Stimulated activated naive CD8-positive, alpha-beta T cell treated with anti-CD3 and anti-CD28 coated beads, Interleukin-15, amount 100 ng/mL, for 72 hours (primary cell): ENCODE data around the gene GSK3A.
"Not testable (repeated sequence)": the region's sequence is repeated elsewhere in the genome, so short reads cannot be mapped to it uniquely, and the experiment has no call there.

ENCODE experiments used
- ATAC-seq: fragments of 150-1000 bp; cut with Tn5 transposase; 2 replicates; pipeline ENCODE4 v1.10.0; 2021; ENCODE audit warnings: mild to moderate bottlenecking, moderate library complexity
- DNase-seq, 2 donors: peaks; one replicate each; pipeline ENCODE4 v3.0.0; 2021 to 2022
- H3K27ac Mint-ChIP-seq, 2 donors: one replicate each; pipeline ENCODE4 v1.8.0; 2022; ENCODE audit warnings: mild to moderate bottlenecking in 2 of 2, mixed read lengths in 2 of 2, moderate library complexity in 2 of 2
- H3K27me3 Mint-ChIP-seq: one replicate; pipeline ENCODE4 v1.8.0; 2022; ENCODE audit warnings: mixed read lengths
- H3K4me1 Mint-ChIP-seq: one replicate; pipeline ENCODE4 v1.8.0; 2022; ENCODE audit warnings: mild to moderate bottlenecking, mixed read lengths
- H3K4me3 Mint-ChIP-seq, 2 donors: one replicate each; pipeline ENCODE4 v1.8.0; 2022; ENCODE audit warnings: mild to moderate bottlenecking in 2 of 2, mixed read lengths in 2 of 2, moderate library complexity in 1 of 2
- H3K9me3 Mint-ChIP-seq, 2 donors: one replicate each; pipeline ENCODE4 v1.8.0; 2022; ENCODE audit warnings: mixed read lengths in 2 of 2

GSK3A gene

DNA sequence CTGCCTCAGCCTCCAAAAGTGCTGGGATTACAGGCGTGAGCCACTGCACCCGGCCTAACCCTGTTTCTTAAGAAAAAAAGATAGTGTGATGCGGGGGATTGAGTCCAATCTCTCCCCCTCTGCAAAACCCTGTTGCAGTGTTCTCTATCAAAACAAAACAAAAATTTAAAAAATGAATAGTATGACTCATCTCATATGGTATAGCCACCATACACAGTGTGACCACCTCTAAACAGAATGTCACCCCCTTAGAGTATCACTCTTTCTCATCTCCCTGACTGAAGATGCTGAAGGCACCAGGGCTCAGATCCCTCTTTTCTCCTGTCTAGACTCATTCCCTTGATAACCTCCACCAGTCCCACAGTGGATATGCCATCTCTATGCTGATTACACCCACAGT, 19.4 kb upstream of the GSK3A start:
- H3K9me3 Mint-ChIP-seq: no peaks in the 10 kb centered on the region
- no peaks in the 10 kb centered on the region for H3K27me3 Mint-ChIP-seq
- ATAC-seq (peak; percentile 66), DNase-seq (no peak)
- no peak overlapping the region for H3K4me3 Mint-ChIP-seq
- H3K27ac Mint-ChIP-seq: no peak overlapping the region
- peaks cover 15% of the 10 kb centered on the region for H3K4me1 Mint-ChIP-seq

DNA sequence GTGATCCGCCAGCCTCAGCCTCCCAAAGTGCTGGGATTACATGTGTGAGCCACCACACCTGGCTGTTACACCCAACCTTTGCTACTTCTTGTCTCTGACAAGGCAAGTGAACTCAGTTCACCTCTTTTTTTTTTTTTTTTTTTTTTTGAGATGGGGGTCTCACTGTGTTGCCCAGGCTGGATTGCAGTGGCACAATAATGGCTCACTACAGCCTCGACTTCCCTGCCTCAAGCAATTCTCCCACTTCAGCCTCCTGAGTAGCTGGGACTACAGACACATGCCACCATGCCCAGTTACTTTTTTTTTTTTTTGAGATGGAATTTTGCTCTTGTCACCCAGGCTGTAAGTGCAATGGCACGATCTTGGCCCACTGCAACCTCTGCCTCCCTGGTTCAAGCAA, 15.4 kb upstream of the GSK3A start:
- peaks cover 24% of the 10 kb centered on the region for H3K4me1 Mint-ChIP-seq
- not testable (repeated sequence) for H3K9me3 Mint-ChIP-seq, ATAC-seq, H3K27me3 Mint-ChIP-seq, H3K4me3 Mint-ChIP-seq, H3K27ac Mint-ChIP-seq, DNase-seq

DNA sequence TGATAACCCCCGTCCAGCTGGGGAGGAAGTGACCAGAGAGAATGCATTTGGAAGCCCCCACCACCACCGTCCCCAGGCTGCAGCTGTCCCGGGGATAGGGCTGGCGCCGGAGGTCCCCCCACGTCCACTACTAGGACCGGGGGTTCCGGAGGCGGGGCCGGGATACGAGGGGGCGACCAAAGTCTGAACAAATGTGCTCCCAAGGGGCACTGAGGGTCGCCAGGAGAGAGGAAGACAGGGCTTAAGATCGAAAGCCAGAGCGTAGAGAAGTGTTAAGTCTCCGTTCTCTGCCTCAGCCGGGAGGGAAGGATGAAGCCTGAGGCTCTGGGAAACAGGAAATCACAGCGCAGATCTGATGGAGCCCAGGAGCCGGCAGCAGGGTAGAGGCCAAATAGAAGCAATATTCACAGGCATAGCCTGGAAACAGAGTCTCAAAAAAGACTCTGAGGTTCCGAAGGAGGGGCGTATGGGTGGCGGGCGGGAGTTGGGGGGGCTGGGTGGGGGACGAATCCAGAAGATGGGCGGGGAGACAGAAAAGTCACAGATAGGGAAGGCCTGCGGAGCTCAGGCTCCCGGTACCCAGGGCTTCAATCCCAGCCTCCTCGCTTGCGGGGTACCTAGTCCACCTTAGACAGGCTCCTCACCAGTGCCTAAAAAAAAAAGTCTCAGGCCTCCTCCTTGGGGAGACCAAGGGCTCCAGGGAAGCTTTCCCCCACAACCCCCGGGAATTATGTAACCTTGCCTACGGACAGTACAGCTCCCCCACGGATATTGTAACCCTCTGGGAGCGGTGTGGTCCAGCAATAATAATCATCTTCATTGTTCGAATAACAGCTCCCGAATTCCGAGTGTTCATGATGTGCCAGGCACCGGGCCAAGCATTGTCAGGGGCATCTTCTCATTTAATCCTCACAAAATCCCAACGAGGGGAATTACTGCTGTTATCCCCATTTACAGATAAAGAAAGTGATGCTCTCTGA, 13.7 kb upstream of the GSK3A start:
- ATAC-seq (no peak), DNase-seq (no peak)
- Mint-ChIP-seq H3K4me1 (peaks cover 27% of the 10 kb centered on the region), H3K27ac (peak overlapping the region in 1 of 2 donors; percentile 28), H3K9me3 (no peaks in the 10 kb centered on the region), H3K27me3 (no peaks in the 10 kb centered on the region), H3K4me3 (peak overlapping the region; percentile 81 to 86)

DNA sequence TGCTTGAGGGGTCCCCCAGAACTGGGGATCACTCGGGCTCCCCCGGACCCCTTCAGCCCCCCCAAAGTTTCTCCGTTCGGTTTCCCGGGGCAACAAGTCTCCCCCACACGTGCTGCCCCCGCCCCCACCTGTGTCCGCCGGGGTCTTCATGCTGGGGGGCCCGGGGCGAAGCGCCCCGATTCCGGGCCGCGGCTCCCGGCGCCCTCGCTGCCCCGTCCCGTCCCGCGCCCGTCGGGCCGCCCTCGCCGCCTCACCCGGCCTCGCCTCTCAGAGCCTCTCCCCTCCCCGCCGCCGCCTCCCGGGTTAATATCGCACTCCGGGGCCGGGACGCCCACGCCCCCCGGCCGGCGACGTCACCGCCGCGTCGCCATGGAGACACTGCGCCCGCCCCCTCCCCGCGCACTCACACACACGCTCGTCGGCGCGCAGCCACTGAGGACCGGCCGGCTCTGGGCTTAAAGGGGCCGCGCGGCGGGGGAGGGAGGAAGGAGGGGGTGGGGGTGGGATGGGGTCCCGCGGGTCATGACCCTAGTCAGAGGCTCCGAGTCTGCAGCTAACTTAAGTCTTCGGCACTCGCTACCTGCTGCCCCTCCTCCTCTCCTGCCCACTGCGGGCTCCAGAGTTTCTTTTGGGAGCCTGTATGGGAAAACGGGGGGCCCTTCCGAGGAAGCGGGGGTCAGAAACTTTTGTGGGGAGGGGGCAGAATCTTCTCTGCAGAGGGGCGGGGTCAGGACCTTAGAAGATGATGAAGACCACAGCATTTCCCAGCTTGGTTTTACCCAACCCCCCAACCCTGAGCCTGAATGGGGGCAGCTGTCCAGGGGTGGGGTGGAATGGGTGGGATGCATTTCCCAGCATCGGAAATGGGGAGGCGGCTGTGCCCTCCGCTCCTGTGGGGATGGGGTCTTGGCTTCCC, 12.7 kb upstream of the GSK3A start, which contains the start of gene ERF:
Gene ERF (minus strand): TSS at position 279 of the 916 bp plus-strand sequence. CDS start 129 bp downstream, at position 150.
- Mint-ChIP-seq H3K4me1 (peaks cover 37% of the 10 kb centered on the region), H3K4me3 (peak within 1 kb of the TSS; percentile 81 to 86), H3K27me3 (no peaks in the 10 kb centered on the region), H3K9me3 (no peaks in the 10 kb centered on the region), H3K27ac (peak within 1 kb of the TSS; percentile 85 to 96)
- DNase-seq (peak; percentile 93 to 96), ATAC-seq (peak; percentile 84)

DNA sequence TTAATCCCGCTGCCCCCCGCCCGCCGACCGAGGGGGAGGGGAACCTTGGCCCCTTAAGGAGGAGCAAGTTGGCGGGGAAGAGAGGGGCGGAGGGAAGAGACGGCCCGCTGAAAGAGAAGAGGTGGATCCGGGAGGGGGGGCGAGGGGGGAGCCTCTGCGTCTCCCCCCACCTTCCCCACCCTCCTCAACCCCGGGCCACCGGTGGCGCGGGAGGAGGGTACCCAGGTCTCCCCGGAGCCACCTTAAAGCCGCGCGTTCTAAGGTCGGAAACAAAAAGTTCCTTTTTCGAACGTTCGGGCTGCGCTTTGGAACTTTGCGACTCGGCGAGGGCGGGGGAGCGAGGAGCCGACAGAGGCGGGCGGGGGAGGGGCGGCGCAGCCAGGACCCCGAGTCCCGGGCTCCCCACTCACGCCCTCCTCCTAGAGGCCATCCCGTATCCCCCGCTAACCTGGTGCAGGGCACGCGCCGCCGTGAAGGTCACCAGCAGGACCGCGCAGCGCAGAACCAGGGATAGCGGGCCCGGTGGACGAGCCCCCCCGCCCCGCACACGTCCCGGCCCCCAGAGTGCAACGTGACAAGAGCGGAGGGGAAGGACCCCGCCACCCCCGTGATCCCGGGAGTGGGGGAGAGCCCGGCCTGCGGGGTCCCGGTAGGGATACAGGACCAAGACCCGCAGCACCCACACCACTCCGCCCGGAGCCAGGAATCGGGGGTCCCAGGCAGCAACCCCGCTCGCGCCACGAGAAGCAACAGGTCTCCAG, 11.9 kb upstream of the GSK3A start:
- H3K4me1 Mint-ChIP-seq: peaks cover 45% of the 10 kb centered on the region
- peak overlapping the region; percentile 85 to 96 for H3K27ac Mint-ChIP-seq
- H3K27me3 Mint-ChIP-seq: no peaks in the 10 kb centered on the region
- ATAC-seq (peak; percentile 41), DNase-seq (peak; percentile 69 to 73)
- peak overlapping the region; percentile 81 to 86 for H3K4me3 Mint-ChIP-seq
- no peaks in the 10 kb centered on the region for H3K9me3 Mint-ChIP-seq

DNA sequence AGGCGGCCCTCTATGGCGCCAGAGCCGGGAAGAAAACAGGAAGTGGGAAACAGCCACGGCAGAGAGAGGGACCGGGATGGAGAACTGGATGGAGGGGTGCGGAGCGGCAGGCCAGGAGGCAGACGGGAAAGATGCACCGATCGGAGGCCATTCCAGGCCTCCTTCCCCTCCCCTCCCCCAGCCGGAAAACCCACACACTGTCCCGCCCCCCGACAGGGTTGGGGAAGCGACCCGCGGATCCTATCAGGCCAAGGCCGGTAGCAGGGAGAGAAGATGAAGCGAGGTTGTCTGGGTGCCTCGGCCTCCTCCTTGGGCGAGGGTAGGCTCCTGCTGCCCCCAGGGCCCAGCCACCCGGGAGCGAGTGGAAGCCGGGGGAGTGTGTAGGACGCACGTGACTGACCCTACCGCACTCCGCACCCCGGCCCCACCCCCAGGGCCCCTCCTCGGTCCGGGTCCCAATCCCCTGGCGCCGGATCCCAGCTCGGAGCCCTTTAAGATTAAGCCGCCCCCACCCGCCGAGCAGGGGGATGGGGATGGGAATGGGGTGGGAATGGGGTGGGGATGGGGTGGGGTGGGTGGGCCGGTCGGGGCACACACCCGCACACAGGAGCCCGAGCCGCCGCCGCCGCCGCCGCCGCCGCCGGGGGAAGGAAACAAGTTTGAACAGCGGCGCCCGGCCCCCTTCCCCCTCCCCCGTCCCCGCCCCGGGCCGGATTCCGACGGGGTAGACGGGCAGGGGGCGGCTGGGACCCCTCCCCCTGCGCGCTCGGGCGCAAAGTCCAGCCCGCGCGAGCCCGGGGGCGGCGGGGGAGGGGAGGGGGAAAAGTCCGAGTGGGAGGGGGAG, 11.1 kb upstream of the GSK3A start:
- H3K27ac Mint-ChIP-seq: peak overlapping the region; percentile 99
- peak overlapping the region; percentile 93 to 98 for H3K4me3 Mint-ChIP-seq
- no peaks in the 10 kb centered on the region for H3K27me3 Mint-ChIP-seq
- ATAC-seq (peak; percentile 40), DNase-seq (peak; percentile 53 to 56)
- H3K4me1 Mint-ChIP-seq: peaks cover 53% of the 10 kb centered on the region
- no peaks in the 10 kb centered on the region for H3K9me3 Mint-ChIP-seq

DNA sequence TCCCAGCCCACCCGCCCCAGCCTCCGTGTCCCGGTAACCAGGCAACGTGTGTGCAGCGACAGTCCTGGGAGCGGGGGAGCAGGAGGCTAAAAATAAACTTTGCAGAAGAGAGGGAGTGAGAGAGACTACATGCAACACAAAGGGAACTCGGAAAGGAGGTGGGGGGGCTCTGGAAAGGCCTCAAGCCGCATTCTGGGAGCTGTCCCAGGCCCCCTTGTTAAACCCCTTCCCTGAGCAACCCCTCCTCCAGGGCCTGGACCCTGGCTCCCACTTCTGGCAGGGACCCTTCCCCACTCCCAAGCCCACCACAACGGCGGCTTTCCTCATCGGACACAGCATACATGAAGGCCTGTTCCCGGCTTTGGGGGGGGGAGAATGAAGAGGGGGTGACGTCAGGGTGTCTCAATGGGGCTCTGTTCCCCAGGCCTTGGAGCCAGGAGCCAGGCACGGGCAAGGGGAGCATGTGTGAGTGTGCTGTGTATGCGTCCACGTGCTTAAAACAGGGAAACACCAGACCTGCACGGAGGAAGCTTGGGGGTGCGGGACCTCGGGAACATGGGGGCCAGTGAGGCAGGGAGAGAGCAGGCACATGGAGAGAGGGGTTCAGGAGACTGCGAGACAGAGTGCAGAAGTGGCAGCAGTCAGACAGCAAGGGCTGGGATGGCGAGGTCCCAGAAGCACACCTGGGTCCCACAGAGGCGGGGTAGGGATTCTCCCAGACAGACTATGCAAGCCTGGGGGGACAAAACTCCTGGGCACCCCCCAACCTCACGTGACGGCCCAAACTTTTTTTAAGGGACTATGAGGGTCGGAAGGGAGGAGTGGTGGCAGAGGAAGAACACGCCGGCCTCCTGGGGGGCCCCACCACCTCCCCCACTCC, 10.2 kb upstream of the GSK3A start:
- Mint-ChIP-seq H3K27me3 (no peaks in the 10 kb centered on the region), H3K27ac (peak overlapping the region; percentile 99), H3K4me1 (peaks cover 54% of the 10 kb centered on the region), H3K9me3 (no peaks in the 10 kb centered on the region), H3K4me3 (peak overlapping the region; percentile 93 to 98)
- no peak for ATAC-seq
- no peak for DNase-seq

DNA sequence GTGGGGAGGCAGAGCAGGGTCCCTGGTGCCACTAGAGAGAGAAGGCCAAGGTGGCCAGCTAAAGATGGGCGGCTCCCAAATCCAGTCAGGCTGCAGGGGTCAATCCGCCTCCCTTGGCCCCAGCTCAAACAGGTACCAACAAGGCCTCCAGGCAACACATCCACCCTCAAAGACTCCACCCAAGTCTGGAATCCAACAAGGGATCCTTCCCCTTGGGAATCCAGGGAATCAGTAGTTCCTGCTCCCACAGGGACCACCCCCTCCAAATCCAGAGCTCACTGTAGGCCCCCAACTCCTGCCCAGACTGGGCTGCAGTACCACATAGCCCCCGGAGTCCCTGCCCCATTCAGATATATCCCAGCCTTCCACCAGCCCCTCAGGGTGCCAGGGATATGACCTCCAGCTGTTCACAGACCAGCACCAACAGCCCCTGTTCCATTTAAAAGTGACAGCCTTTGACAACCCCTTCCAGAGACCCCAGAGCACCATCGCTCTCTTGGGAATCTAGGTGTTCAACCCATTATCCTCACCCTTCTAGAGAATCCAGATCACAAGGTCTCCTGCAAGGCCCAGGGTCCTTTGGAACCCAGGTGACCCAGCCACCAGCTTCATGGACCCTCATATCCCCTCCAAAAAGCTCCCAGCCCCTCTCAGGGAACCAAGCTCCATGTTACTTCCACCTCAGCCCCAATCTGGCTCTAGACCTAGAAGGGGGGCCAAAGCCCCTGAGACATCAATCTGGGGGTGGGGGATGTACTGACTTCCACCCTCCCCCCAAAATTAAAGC, 9.4 kb upstream of the GSK3A start:
- H3K4me1 Mint-ChIP-seq: peaks cover 60% of the 10 kb centered on the region
- DNase-seq: no peak
- no peaks in the 10 kb centered on the region for H3K9me3 Mint-ChIP-seq
- no peak for ATAC-seq
- H3K4me3 Mint-ChIP-seq: peak overlapping the region; percentile 93 to 98
- no peaks in the 10 kb centered on the region for H3K27me3 Mint-ChIP-seq
- peak overlapping the region; percentile 36 to 99 for H3K27ac Mint-ChIP-seq

DNA sequence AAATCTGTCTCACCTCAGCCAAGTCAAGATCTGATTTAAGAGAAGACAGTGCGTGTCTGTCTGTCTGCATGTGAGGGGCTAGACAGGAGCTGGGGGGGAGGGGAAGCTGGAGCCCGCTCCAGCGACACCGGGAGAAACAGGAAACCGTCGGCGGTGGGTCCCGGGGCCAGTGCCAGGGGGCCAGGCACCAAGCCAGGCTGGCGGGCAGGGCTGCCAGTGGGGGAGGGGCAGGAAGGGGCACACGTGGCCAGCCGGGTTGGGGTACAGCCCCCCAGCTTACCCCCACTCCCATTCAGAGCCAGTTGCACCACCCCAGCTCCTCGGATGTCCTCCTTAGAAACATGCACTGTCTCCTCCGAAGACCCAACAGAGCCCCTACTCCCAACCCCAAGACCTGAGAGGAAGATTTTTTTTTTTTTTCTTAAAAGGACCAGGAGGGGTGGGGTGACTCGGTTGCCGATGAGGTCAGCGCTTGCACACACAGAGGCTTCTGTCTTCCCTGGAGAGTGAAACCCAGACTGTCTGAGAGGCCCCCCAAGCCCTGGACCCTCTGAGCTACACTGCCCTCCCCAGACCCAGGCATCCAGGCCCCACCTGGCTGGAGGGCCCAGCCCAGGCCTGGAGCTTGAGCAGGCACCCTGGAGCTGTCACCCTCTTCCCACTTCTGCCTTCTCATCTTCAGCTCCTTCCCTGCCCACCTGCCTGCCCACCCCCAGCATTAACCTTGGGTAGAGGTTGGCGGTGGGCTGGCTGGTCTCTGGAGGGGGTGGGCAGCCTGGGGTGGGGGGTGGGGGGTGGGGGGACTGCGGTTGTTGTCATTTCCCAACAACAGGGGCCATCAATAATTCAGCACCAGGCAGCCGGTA, 8.5 kb upstream of the GSK3A start:
- peak in 1 of 2 donors; percentile 34 for DNase-seq
- H3K4me3 Mint-ChIP-seq: peak overlapping the region; percentile 72 to 93
- no peaks in the 10 kb centered on the region for H3K27me3 Mint-ChIP-seq
- peak; percentile 5 for ATAC-seq
- peaks cover 65% of the 10 kb centered on the region for H3K4me1 Mint-ChIP-seq
- H3K27ac Mint-ChIP-seq: peak overlapping the region; percentile 85 to 88
- no peaks in the 10 kb centered on the region for H3K9me3 Mint-ChIP-seq

DNA sequence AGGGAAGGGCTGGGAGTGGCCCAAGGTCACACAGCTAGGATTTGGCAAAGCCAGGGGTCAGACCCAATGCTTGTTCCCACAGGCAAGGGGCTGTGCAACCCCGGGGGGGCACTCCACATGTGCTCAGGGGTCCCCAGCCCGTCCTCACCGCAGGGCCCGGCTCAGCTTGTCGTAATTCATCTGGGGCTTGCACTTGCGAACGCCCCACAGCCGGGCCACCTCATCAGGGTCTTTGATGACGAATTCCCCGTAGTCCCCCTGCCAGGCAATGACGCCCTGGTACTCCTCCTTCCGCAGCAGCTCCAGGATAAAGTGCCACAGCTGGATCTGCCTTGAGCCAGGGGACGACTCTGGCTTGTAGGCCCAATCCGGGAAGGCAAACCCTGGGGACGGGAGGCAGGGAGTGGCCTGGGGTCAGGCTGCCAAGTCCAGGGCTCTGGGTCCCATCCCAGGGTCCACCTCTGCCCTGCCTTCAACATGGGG, 7.8 kb upstream of the GSK3A start:
- peak overlapping the region; percentile 69 to 72 for H3K4me3 Mint-ChIP-seq
- no peaks in the 10 kb centered on the region for H3K27me3 Mint-ChIP-seq
- H3K4me1 Mint-ChIP-seq: peaks cover 67% of the 10 kb centered on the region
- ATAC-seq: no peak
- DNase-seq: no peak
- no peaks in the 10 kb centered on the region for H3K9me3 Mint-ChIP-seq
- peak overlapping the region in 1 of 2 donors; percentile 85 for H3K27ac Mint-ChIP-seq

DNA sequence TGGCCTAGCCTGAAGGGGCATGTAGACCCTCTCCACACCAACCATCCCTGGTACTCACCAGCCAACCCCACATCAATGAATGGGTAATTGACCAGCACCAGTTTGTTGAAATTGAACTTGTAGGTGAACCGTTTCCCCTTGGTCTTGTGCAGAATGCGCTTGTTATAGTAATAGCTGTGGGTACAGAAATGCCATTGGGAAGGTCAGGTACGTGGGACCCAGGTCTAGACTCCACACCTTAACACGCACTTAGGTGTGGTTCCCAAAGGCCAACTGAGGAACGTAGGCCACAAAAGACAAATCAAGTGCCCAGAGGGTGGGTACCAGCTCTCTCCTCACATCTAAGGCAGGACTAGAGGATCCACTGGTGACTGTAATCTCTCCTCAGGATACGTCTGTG, 7.4 kb upstream of the GSK3A start:
- Mint-ChIP-seq H3K27me3 (no peaks in the 10 kb centered on the region), H3K4me3 (no peak overlapping the region), H3K4me1 (peaks cover 72% of the 10 kb centered on the region), H3K27ac (peak overlapping the region in 1 of 2 donors; percentile 85), H3K9me3 (no peaks in the 10 kb centered on the region)
- DNase-seq (no peak), ATAC-seq (no peak)

DNA sequence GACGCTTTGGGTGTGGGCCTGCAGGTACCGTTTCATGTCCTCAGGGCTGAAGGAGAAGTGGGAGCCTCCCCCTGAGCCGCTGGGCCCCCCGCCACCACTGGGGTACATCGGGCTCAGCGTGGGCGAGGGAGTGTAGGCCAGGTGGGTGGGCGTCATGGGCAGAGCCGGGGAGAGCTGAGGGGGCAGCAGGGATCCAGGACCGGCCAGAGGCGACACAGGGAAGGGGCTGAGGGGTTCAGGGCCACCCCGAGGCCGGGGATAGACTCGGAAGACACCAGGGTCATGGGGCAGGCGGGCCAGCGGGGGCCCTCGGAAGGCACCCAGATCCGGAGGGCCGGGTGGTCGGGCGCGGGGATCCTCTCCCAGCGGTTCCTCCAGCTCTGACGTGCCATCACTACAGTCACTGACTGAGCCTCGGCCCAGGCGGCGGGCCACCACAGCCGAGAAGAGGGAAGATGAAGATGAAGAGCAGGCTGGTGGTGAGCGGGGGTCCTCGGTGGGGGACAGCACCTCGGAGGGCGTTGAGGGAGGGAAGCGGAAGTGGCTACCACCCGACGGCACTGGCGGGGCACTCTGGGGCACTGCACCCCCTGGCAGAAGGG, 6.8 kb upstream of the GSK3A start:
- no peaks in the 10 kb centered on the region for H3K27me3 Mint-ChIP-seq
- H3K9me3 Mint-ChIP-seq: no peaks in the 10 kb centered on the region
- DNase-seq: no peak
- peaks cover 75% of the 10 kb centered on the region for H3K4me1 Mint-ChIP-seq
- H3K27ac Mint-ChIP-seq: peak overlapping the region in 1 of 2 donors; percentile 36
- no peak for ATAC-seq
- no peak overlapping the region for H3K4me3 Mint-ChIP-seq
